H1 (cell line): Measurements from ENCODE around the gene MAGEA8.

Experiments
- CEBPB ChIP-seq: IDR thresholded peaks from 2 replicates; pipeline ENCODE4 v1.6.1; 2012; ENCODE audit warnings: low read depth, low read length
- CHD1 ChIP-seq: IDR thresholded peaks from 2 replicates; pipeline ENCODE4 v1.6.1; 2012; ENCODE audit warnings: low read depth, low read length, improper control_type of control experiment
- CTCF ChIP-seq, 3 experiments: IDR thresholded peaks; 1 replicate in 2 of 3; 2 replicates in 1 of 3; pipeline versions ENCODE4 v1.5.1 to v1.6.1; 2011; ENCODE audit warnings: low read length in 3 of 3, mild to moderate bottlenecking in 3 of 3, inconsistent platforms in 2 of 3, low read depth in 1 of 3, moderate library complexity in 1 of 3; ENCODE audit not compliant: insufficient read depth in 1 of 3; ENCODE audit errors: control extremely low read depth in 1 of 3
- POLR2A ChIP-seq, 2 experiments: IDR thresholded peaks; 1 replicate in 1 of 2; 2 replicates in 1 of 2; pipeline ENCODE4 v1.6.1; 2011; ENCODE audit warnings: low read depth in 2 of 2, low read length in 2 of 2, mild to moderate bottlenecking in 2 of 2; ENCODE audit errors: control extremely low read depth in 1 of 2
- SIN3A ChIP-seq, 2 experiments: IDR thresholded peaks in 1 of 2; conservative IDR thresholded peaks in 1 of 2; 2 replicates each; pipeline ENCODE4 v1.6.1; 2011 to 2012; ENCODE audit warnings: low read length in 2 of 2, improper control_type of control experiment in 1 of 2, low read depth in 1 of 2, mild to moderate bottlenecking in 1 of 2
- SP1 ChIP-seq: IDR thresholded peaks from 2 replicates; pipeline ENCODE4 v1.6.1; 2011; ENCODE audit warnings: low read depth, low read length
- SRF ChIP-seq: IDR thresholded peaks from 2 replicates; pipeline ENCODE4 v1.6.1; 2011; ENCODE audit warnings: mild to moderate bottlenecking, low read depth, low read length, moderate library complexity
- YY1 ChIP-seq: IDR thresholded peaks from 2 replicates; pipeline ENCODE4 v1.6.1; 2011; ENCODE audit warnings: low read depth, mild to moderate bottlenecking, low read length
- ZNF274 ChIP-seq: IDR thresholded peaks from 2 replicates; pipeline ENCODE4 v1.7.0; 2012; ENCODE audit warnings: low read length, borderline replicate concordance; ENCODE audit errors: extremely low read depth

- no peak for TF ChIP-seq POLR2A (IDR thresholded peaks at IDR 0.05; ENCODE audit: control extremely low read depth in 1 of 2, low read depth in 2 of 2, low read length in 2 of 2)
- no peak for TF ChIP-seq SRF
- no peak for TF ChIP-seq CTCF (IDR thresholded peaks at IDR 0.05; ENCODE audit: control extremely low read depth in 1 of 3, insufficient read depth in 1 of 3, low read depth in 1 of 3, low read length in 3 of 3)
- TF ChIP-seq ZNF274 = no peak
- no peak for TF ChIP-seq CEBPB
- no peak for TF ChIP-seq YY1
- no peak for TF ChIP-seq CHD1
- no peak for TF ChIP-seq SIN3A (conservative IDR thresholded peaks at IDR 0.05 in 1 of 2, IDR thresholded peaks at IDR 0.05 in 1 of 2; ENCODE audit: low read depth in 1 of 2, low read length in 2 of 2)
- TF ChIP-seq SP1 = no peak
These were observed 15.6 kb upstream of the MAGEA8 start for GRCh38 chrX:149865390-149865789.
